K562 (cell line): ENCODE data around the gene C2orf92. TPM values are rescaled to one million over a fixed set of nuclear protein-coding genes. Genes with fewer than 3 reads are reported as not detected.

Experiments used
- ATAC-seq: fragments of 200-7000 bp; cut with Tn5 transposase; 3 replicates; pipeline ENCODE4 v1.9.1; 2020; ENCODE audit warnings: moderate library complexity
- BruUV-seq: library from RNA; stranded (reverse); fragments of 400-500 nt; replicated peaks from 2 replicates; lab custom pipeline; 2021; lab: Mats Ljungman, UMichigan
- CTCF ChIA-PET: fragments of 300-600 bp; formaldehyde crosslinking; extraction: SDS; loops from one replicate; lab custom pipeline; 2021; ENCODE audit warnings: low intra/inter-chr PET ratio; lab: Yijun Ruan, JAX
- POLR2A ChIA-PET: fragments of 300-600, 350-650 bp; sonication (Branson Sonifier 250); formaldehyde crosslinking; extraction: SDS; loops from one replicate; lab custom pipeline; 2021; ENCODE audit warnings: antibody characterized with exemption, inconsistent platforms; lab: Yijun Ruan, JAX
- DNase-seq, 4 experiments: peaks; one replicate each; pipeline versions ENCODE4 v3.0.0 to v3.0.0-alpha.2; 2011 to 2018; ENCODE audit warnings: low spot score in 3 of 4, mixed read lengths in 3 of 4; ENCODE audit errors: extremely low read depth in 1 of 4
- FAIRE-seq: peaks from 2 replicates; lab custom pipeline; 2011; peaks lifted over from hg19 to GRCh38; lab: Jason Lieb, UNC
- H2AFZ ChIP-seq: 2 replicates; pipeline ENCODE4 v1.6.0; 2011; ENCODE audit warnings: low read depth, low read length, control low read depth, inconsistent platforms
- H3K27ac ChIP-seq: fragments of 200-600 bp; 3 replicates; pipeline ENCODE4 v1.8.0; 2011; ENCODE audit warnings: low read depth, mild to moderate bottlenecking, control low read depth, inconsistent platforms, low read length, moderate library complexity, mixed read lengths; ENCODE audit errors: extremely low read depth
- H3K27me3 ChIP-seq, 2 experiments: fragments of 300-600 bp in 1 of 2; 2 replicates in 1 of 2; 3 replicates in 1 of 2; pipeline versions ENCODE4 v1.6.0 to v1.8.0; 2011; ENCODE audit warnings: inconsistent platforms in 2 of 2, low read length in 2 of 2, mild to moderate bottlenecking in 1 of 2, mixed read lengths in 1 of 2, moderate library complexity in 1 of 2; ENCODE audit not compliant: control insufficient read depth in 2 of 2, insufficient read depth in 2 of 2
- H3K36me3 ChIP-seq: fragments of 300-600 bp; 3 replicates; pipeline ENCODE4 v1.8.0; 2011; ENCODE audit warnings: mild to moderate bottlenecking, low read length, inconsistent platforms; ENCODE audit not compliant: control insufficient read depth, insufficient read depth
- H3K4me1 ChIP-seq, 2 experiments: fragments of 200-600 bp in 1 of 2; replicated peaks in 1 of 2; 2 replicates in 1 of 2; 3 replicates in 1 of 2; pipeline versions ENCODE4 v1.5.1 to v1.8.0; 2011; ENCODE audit warnings: inconsistent platforms in 2 of 2, low read length in 2 of 2, mild to moderate bottlenecking in 1 of 2, mixed read lengths in 1 of 2, moderate library complexity in 1 of 2; ENCODE audit not compliant: control insufficient read depth in 2 of 2, insufficient read depth in 2 of 2
- H3K4me2 ChIP-seq: 2 replicates; pipeline ENCODE4 v1.6.1; 2011; ENCODE audit warnings: low read length, control low read depth, inconsistent platforms, mixed read lengths; ENCODE audit not compliant: insufficient read depth
- H3K4me3 ChIP-seq: fragments of 200-600 bp; sonication (generic), shearing (Covaris generic); 2 replicates; pipeline ENCODE4 v1.5.1; 2016; ENCODE audit warnings: control low read depth, inconsistent platforms
- H3K79me2 ChIP-seq: fragments of 200-600 bp; 3 replicates; pipeline ENCODE4 v1.8.0; 2011; ENCODE audit warnings: low read length, inconsistent platforms; ENCODE audit not compliant: control insufficient read depth, insufficient read depth
- H3K9ac ChIP-seq, 2 experiments: 2 replicates each; pipeline versions ENCODE4 v1.6.0 to v1.6.1; 2011; ENCODE audit warnings: low read depth in 2 of 2, low read length in 2 of 2, control low read depth in 1 of 2, inconsistent platforms in 1 of 2, mild to moderate bottlenecking in 1 of 2, mixed read lengths in 1 of 2; ENCODE audit not compliant: insufficient read depth in 1 of 2
- H3K9me1 ChIP-seq: one replicate; pipeline ENCODE4 v1.6.0; 2011; ENCODE audit warnings: inconsistent platforms, mild to moderate bottlenecking, low read length, moderate library complexity; ENCODE audit not compliant: control insufficient read depth, insufficient read depth
- H3K9me3 ChIP-seq: replicated peaks from 2 replicates; pipeline ENCODE4 v1.5.1; 2011; ENCODE audit warnings: low read depth, low read length, inconsistent platforms; ENCODE audit not compliant: control insufficient read depth, insufficient read depth
- H4K20me1 ChIP-seq: replicated peaks from 2 replicates; pipeline ENCODE4 v1.6.1; 2011; ENCODE audit warnings: low read length, inconsistent platforms, mixed read lengths; ENCODE audit not compliant: control insufficient read depth, insufficient read depth
- HCFC1 ChIP-seq: IDR thresholded peaks from 2 replicates; pipeline ENCODE4 v1.6.1; 2012; ENCODE audit warnings: low read depth, low read length, improper control_type of control experiment
- PHB ChIP-seq: fragments of 250-450 bp; sonication (Bioruptor Pico); IDR thresholded peaks from 2 replicates; pipeline ENCODE4 v1.5.0; 2021
- ZNF3 ChIP-seq: fragments of 250-450 bp; sonication (Bioruptor Pico); IDR thresholded peaks from 2 replicates; pipeline ENCODE4 v1.5.0; 2021; ENCODE audit warnings: mild to moderate bottlenecking, moderate library complexity
- ZNF518B ChIP-seq: fragments of 250-450 bp; sonication (Bioruptor Pico); IDR thresholded peaks from 2 replicates; pipeline ENCODE4 v1.5.0; 2021; ENCODE audit warnings: mild to moderate bottlenecking, moderate library complexity
- WGBS: fragments of 100-300 bp; shearing (Covaris generic); methylation state at CpG from one replicate; pipeline ENCODE4 v1.1.6; 2016; ENCODE audit warnings: low coverage, mixed read lengths; ENCODE audit not compliant: insufficient coverage; ENCODE audit errors: missing lambda C conversion rate; 5-methylcytosine and 5-hydroxymethylcytosine counted together
- in situ Hi-C: fragments of 300-500 bp; cut with MboI; formaldehyde crosslinking; loops from 4 replicates; pipeline ENCODE4 v1.15.0; 2018; ENCODE audit warnings: inconsistent platforms, mixed read lengths
- intact Hi-C: fragments of 100-400 bp; cut with micrococcal nuclease; formaldehyde crosslinking; loops from 2 replicates; pipeline ENCODE4 v1.14.2; 2022
- polyA plus RNA-seq, 8 experiments: library from polyadenylated mRNA; depleted of rRNA in 4 of 8; stranded (reverse) in 5 of 8; unstranded in 3 of 8; fragments of >200 nt; fragmentation: Nextera tagmentation in 2 of 8; fragmentation: Illumina TruSeq in 1 of 8; extraction: Ambion mirVana in 2 of 8; extraction: Trizol in 1 of 8; gene quantifications; 2 replicates each; pipeline versions ENCODE4 v1.2.1 to v1.2.3, GENCODE V29; 2011 to 2014; ENCODE audit warnings: inconsistent platforms in 1 of 8, missing spikeins in 1 of 8
- total RNA-seq, 7 experiments: library from RNA; depleted of rRNA in 6 of 7; stranded (reverse); fragments of >200 nt in 6 of 7; fragmentation: Illumina TruSeq in 2 of 7; extraction: Trizol in 2 of 7; gene quantifications; 2 replicates each; pipeline versions ENCODE4 v1.2.1 to v1.2.3, GENCODE V29; 2011 to 2021; ENCODE audit warnings: low replicate concordance in 1 of 7

Gene C2orf92
- total and polyA plus RNA-seq, 9 of the 15 experiments (the other 6 are each of a cell fraction or from before 2014, with no cell fraction given), result 0.65 to 6.8 (median 3.6) TPM

- TF ChIP-seq ZNF518B (CRISPR knock-in tag) (no peak), HCFC1 (no peak), PHB (CRISPR knock-in tag) (no peak), ZNF3 (CRISPR knock-in tag) (no peak)
- DNase-seq, result no peak
- no peak for FAIRE-seq
- no peak for ATAC-seq
- in situ Hi-C loops (loop anchor here (5.0 kb wide), 1 partner anchor 106 kb away; no protein-coding TSS in a partner anchor), intact Hi-C loops (loop anchor here (10.0 kb wide), 1 partner anchor 682 kb away; no protein-coding TSS in a partner anchor)
- Histone ChIP-seq H4K20me1 (no peaks in the 10 kb centered on the region), H3K4me3 (no peak overlapping the region), H3K9ac (no peak overlapping the region), H3K4me2 (no peak overlapping the region), H3K9me1 (no peaks in the 10 kb centered on the region), H2AFZ (no peak overlapping the region; the same call in 1 of the 2 replicates), H3K27me3 (no peaks in the 10 kb centered on the region), H3K27ac (no peak overlapping the region), H3K4me1 (peaks cover 2 to 6% of the 10 kb centered on the region in 2 experiments; a peak in 3 of 5 replicates), H3K9me3 (no peaks in the 10 kb centered on the region), H3K36me3 (no peaks in the 10 kb centered on the region), H3K79me2 (no peaks in the 10 kb centered on the region)
- WGBS, result 35% methylated on average over 17 of the region's 19 CpGs
- CTCF ChIA-PET, result no interaction called here
- no TSS peak for BruUV-seq
- POLR2A ChIA-PET, result no interaction called here
These were observed 33.4 kb downstream of the C2orf92 start for GRCh38 chr2:97702731-97703470.
